ENCODE results near the gene XRRA1. TPM values are rescaled to one million over a fixed set of nuclear protein-coding genes. Genes with fewer than 3 reads are reported as not detected.

XRRA1 gene
- total RNA-seq, 1 donor from 2014 or later: 10.8 TPM

GRCh38 chr11:74956397-74957015 is 7.6 kb upstream of the XRRA1 start:
- no peak overlapping the region for H3K27ac Mint-ChIP-seq
- peaks cover 10% of the 10 kb centered on the region for H3K36me3 Mint-ChIP-seq (ENCODE audit: insufficient read depth)
- H3K27me3 Mint-ChIP-seq: no peaks in the 10 kb centered on the region
- H3K4me3 Mint-ChIP-seq (ENCODE audit: low read depth): no peak overlapping the region
- no peaks in the 10 kb centered on the region for H3K9me3 Mint-ChIP-seq (ENCODE audit: low read depth)
- TF ChIP-seq, protein P1, sequence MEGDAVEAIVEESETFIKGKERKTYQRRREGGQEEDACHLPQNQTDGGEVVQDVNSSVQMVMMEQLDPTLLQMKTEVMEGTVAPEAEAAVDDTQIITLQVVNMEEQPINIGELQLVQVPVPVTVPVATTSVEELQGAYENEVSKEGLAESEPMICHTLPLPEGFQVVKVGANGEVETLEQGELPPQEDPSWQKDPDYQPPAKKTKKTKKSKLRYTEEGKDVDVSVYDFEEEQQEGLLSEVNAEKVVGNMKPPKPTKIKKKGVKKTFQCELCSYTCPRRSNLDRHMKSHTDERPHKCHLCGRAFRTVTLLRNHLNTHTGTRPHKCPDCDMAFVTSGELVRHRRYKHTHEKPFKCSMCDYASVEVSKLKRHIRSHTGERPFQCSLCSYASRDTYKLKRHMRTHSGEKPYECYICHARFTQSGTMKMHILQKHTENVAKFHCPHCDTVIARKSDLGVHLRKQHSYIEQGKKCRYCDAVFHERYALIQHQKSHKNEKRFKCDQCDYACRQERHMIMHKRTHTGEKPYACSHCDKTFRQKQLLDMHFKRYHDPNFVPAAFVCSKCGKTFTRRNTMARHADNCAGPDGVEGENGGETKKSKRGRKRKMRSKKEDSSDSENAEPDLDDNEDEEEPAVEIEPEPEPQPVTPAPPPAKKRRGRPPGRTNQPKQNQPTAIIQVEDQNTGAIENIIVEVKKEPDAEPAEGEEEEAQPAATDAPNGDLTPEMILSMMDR (IDR thresholded peaks at IDR 0.05; ENCODE audit: unreplicated experiment): no peak
- peaks cover 2% of the 10 kb centered on the region for H3K4me1 Mint-ChIP-seq (ENCODE audit: low read depth)
- no peak for DNase-seq (ENCODE audit: low spot score, unreplicated experiment)

GRCh38 chr11:74954199-74954598 is 5.3 kb upstream of the XRRA1 start:
- Mint-ChIP-seq H3K4me1 (ENCODE audit: low read depth) (peaks cover 16% of the 10 kb centered on the region), H3K4me3 (ENCODE audit: low read depth) (no peak overlapping the region)

DNA sequence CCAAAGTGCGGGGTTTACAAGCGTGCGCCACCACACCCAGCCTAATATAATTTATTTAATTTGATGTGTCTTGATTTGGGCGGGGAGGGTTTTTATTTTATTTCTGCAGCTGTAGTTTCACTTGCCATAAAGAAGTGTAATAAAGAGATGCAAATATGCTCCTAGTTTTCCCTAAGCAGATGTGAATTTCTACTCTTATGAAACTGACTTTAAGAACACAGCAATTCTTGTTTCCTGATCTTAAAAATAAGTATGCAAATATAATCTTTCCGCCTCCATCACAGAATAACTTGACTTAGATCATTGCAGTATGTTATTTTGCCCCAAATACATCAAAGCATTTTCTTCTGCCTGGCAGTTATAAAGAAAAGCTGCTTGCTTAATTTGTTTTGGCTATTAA is 4.6 kb upstream of the XRRA1 start:
- peaks cover 19% of the 10 kb centered on the region for H3K4me1 Mint-ChIP-seq (ENCODE audit: low read depth)
- no peaks in the 10 kb centered on the region for H3K9me3 Mint-ChIP-seq (ENCODE audit: low read depth)
- no peak for DNase-seq (ENCODE audit: low spot score, unreplicated experiment)
- H3K27me3 Mint-ChIP-seq: no peaks in the 10 kb centered on the region
- H3K4me3 Mint-ChIP-seq (ENCODE audit: low read depth): no peak overlapping the region
- TF ChIP-seq, protein P1 (IDR thresholded peaks at IDR 0.05; ENCODE audit: unreplicated experiment): no peak
- no peak overlapping the region for H3K27ac Mint-ChIP-seq
- peaks cover 9% of the 10 kb centered on the region for H3K36me3 Mint-ChIP-seq (ENCODE audit: insufficient read depth)

More at GRCh38 chr11:74954199-74954598, 5.3 kb upstream of the XRRA1 start:
- TF ChIP-seq, protein P1 (IDR thresholded peaks at IDR 0.05; ENCODE audit: unreplicated experiment): no peak
- H3K9me3 Mint-ChIP-seq (ENCODE audit: low read depth): no peaks in the 10 kb centered on the region
- no peak overlapping the region for H3K27ac Mint-ChIP-seq
- peaks cover 9% of the 10 kb centered on the region for H3K36me3 Mint-ChIP-seq (ENCODE audit: insufficient read depth)
- DNase-seq (ENCODE audit: low spot score, unreplicated experiment): no peak
- H3K27me3 Mint-ChIP-seq: no peaks in the 10 kb centered on the region

GRCh38 chr11:74952752-74953151 is 3.9 kb upstream of the XRRA1 start:
- no peak overlapping the region for H3K27ac Mint-ChIP-seq
- DNase-seq (ENCODE audit: low spot score, unreplicated experiment): no peak
- peaks cover 9% of the 10 kb centered on the region for H3K36me3 Mint-ChIP-seq (ENCODE audit: insufficient read depth)
- H3K4me3 Mint-ChIP-seq (ENCODE audit: low read depth): no peak overlapping the region
- peaks cover 21% of the 10 kb centered on the region for H3K4me1 Mint-ChIP-seq (ENCODE audit: low read depth)
- TF ChIP-seq, protein P1 (IDR thresholded peaks at IDR 0.05; ENCODE audit: unreplicated experiment): no peak
- H3K27me3 Mint-ChIP-seq: no peaks in the 10 kb centered on the region
- H3K9me3 Mint-ChIP-seq (ENCODE audit: low read depth): no peaks in the 10 kb centered on the region

- Mint-ChIP-seq H3K4me1 (ENCODE audit: low read depth) (peaks cover 21% of the 10 kb centered on the region), H3K9me3 (ENCODE audit: low read depth) (no peaks in the 10 kb centered on the region), H3K27me3 (no peaks in the 10 kb centered on the region), H3K36me3 (ENCODE audit: insufficient read depth) (peaks cover 7% of the 10 kb centered on the region), H3K4me3 (ENCODE audit: low read depth) (peak overlapping the region; percentile 95), H3K27ac (no peak overlapping the region)
- TF ChIP-seq, protein P1 (IDR thresholded peaks at IDR 0.05; ENCODE audit: unreplicated experiment): no peak
- DNase-seq (ENCODE audit: low spot score, unreplicated experiment): no peak
Measured at GRCh38 chr11:74951226-74951625, 2.3 kb upstream of the XRRA1 start.

Measured in progenitor cell of endocrine pancreas (in vitro differentiated cells).